GM10847 (cell line): ENCODE measurements around the gene GPC6.

ENCODE experiments used
- POLR2A ChIP-seq: IDR thresholded peaks from 2 replicates; pipeline ENCODE4 v1.6.1; 2011; ENCODE audit not compliant: insufficient read length; ENCODE audit errors: extremely low read depth

Gene GPC6

DNA sequence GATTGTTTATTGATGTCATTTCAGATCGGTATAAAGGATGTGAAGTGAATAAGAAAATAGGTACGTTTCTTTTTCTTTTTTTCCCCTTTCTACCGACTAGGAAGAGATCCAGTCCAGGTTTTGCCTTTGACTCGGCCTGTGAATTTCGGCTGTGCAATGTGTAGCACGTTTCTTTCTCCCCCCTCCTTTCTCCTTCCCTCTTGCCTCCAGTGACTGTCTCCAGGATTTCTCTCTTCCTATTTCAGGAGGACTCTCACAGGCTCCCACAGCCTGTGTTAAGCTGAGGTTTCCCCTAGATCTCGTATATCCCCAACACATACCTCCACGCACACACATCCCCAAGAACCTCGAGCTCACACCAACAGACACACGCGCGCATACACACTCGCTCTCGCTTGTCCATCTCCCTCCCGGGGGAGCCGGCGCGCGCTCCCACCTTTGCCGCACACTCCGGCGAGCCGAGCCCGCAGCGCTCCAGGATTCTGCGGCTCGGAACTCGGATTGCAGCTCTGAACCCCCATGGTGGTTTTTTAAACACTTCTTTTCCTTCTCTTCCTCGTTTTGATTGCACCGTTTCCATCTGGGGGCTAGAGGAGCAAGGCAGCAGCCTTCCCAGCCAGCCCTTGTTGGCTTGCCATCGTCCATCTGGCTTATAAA lies at the start of gene GPC6:
TSS of gene GPC6 (plus strand) at position 185 of the 657 bp plus-strand sequence.
- no peak for TF ChIP-seq POLR2A

DNA sequence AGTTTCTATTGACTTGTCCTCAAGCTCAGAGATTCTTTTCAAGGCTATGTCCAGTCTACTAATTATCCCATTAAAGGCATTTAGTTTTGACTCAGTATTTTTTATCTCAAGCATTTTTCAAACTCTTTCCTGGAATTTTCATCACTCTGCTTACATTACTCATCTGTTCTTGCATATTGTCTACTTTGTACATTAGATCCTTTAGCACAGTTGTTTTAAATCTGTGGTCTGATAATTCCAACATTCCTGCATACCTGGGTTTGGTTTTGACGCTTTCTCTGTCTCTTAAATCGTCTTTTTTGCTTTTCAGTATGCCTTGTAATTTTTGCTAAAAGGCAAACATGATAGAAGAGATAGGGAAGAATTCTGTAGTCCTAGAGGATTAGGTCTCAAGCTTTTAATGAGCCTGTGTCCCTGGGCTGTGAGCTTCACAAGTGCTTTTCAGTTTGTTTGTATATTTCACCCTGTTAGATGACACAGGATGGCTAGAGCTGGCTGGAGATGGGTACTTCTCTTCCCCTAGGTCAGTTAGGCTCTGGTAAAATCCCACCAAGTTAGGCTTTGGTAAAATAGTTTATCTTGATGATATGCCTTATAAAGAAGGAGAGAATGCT lies 46.1 kb upstream of the GPC6 start:
- TF ChIP-seq POLR2A = no peak

DNA sequence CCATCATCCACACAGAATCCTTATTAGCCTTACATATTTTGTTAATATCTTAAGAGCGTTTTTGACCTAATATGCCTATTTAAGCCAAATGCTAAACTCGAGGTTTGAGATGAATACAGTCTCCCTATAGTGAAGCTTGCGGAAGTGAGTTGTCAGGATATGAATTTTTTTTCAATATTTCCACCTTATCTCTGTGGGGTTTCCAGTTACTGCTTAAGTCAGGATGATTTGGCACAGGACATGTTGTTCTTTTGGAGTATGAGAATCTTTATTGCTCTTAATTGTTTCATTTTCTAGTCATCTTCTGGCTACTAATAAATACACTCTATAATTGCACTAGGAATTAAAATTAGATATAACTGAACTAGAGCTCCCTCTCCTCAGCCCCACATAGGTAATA lies 44.2 kb upstream of the GPC6 start:
- TF ChIP-seq POLR2A = no peak

DNA sequence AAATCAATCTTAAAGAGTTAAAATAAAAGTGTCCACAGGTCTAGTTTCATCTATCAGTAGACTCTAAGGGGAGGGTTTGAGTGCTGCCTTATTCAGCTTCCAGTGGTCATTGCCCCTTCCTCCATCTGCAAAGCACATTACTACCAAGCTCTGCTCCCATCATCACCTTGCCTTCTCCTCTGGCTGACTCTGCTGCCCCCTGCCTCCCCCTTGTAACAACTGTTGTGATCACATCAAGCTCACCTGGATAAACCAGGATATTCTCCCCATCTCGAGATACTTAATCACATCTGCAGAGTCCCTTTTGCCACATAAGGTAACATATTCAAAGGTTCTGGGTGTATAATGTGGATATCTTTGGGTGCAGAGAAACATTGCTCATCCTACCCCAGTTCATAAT lies 43.3 kb upstream of the GPC6 start:
- TF ChIP-seq POLR2A = no peak

DNA sequence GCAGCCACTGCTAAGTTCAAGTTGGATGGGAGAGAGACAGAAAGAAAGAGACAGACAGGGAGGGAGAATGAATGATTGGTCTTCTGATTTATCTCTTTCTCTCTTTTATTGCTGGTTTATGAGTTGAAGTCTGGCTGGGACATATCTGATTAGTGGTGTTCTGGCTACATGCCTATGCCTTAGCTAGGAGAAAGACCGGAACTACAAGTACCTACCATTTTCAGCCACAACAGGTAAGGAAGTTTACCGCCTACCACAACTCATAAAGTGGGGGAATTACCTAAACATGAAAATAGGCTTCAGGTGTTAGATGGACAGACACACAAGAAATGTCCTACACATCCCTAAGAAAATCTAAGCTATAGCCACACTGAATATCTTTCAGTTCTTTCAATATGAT lies 36.6 kb upstream of the GPC6 start:
- TF ChIP-seq POLR2A = no peak

DNA sequence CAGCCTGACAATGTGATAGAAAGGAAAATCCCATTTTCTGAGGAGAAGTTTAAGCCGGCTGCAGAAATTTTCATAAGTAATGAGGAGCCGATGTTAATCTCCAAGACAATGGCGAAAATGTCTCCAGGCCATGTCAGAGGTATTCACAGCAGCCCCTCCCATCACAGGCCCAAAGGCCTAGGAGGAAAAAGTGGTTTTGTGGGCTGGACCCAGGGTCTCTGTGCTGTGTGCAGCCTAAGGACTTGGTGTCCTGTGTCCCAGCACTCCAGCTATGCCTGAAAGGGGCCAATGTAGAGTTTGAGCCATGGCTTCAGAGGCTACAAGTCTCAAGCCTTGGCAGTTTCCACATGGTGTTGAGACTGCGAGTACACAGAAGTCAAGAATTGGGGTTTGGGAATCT lies 32.9 kb upstream of the GPC6 start:
- no peak for TF ChIP-seq POLR2A

DNA sequence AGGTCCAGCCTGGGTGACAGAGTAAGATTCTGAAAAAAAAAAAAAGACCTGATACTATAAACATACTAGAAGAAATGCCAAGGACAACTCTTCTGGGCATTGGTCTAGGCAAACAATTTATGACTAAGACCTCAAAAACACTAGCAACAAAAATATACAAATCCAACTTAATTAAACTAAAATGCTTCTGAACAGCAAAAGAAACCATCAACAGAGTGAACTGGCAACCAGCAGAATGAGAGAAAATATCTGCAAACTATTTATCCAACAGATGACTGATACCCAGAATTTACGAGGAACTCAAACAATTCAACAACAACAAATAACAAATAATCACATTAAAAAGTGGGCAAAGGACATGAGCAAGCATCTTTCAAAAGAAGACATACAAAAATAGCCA lies 26.8 kb upstream of the GPC6 start:
- TF ChIP-seq POLR2A = no peak

DNA sequence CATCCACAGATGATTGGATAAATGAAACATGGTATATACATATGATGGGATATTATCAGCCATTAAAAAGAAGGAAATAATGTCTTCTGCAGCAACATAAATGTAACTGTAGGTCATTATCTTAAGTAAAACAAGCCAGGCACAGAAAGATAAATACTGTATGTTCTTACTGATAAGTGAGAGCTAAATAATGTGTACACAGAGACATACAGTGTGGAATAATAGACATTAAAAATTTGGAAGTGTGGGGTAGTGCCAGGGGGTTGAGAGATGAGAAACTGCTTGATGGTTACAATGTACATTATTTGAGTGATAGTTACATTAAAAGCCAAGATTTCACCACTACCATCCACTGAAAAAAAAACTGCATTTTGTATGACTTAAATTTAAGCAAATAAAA lies 26.0 kb upstream of the GPC6 start:
- TF ChIP-seq POLR2A = no peak

DNA sequence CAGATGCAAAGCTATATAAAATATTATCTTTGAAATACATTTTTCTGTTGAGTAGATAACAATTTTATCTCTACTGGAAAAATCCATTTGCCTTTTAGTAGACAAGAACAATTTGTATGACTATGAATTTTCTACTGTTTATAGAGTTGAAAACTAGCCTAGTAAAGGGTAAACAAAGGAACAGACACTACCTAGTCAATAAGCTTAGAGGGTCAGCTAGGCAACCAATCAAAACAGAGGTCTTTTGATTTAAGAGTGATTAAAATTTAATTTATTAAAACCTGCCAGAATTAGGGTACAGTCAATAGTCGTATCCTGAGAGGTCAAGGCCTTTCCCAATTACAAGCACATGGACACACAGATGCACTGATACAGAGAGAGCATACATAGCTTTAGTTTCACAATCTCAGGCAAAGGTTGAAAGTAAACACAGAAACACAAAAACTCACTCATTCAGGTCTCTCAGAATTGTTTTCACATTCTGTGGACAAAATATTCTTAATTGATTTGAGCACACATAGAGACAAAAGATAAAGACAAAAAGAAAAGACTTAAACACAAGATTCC lies 24.5 kb upstream of the GPC6 start:
- TF ChIP-seq POLR2A = no peak

DNA sequence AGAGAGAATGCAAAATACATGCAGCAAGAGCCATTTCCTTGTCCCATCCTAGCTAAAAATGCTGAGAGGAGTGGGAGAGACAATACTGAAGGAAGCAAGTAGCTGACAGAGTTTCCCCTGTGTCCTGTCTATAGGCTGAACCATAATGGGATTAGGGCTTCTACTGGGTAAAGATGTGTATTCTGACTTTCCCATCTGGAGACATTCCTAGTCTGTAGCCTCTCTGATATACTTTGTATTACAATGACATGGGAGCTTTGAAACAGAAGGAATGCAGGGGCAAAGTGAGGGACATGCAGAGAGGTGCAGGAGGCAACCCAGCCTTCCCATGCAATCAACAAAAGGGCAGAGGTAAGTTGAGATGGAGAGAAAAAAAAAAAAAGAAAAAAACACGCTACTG lies 10.5 kb upstream of the GPC6 start:
- TF ChIP-seq POLR2A = no peak

DNA sequence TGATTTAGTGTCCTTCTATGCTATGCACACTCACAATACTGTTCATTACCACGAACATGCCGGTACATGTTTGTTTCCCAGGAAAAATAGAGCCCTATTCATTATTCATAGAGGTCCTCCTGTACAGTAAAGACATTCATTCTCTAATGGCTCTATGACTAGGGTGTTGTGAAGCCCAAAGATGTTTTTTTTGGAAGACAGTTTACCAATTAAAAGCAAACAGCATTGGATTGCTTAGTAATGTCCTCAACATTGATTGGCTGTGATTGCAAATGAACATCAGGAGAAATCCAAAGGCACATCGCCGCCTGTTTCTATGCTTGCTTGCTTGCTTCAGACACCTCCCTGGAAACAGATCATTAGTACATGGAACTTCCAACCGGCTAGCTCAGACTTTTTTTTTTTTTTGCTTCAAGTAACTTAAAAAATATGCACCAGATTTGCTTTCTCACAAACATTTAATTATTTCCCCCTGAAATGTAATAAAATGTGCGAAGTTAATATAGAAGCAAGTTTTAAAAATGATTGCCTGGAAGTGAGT lies 8.8 kb upstream of the GPC6 start:
- TF ChIP-seq POLR2A = no peak

DNA sequence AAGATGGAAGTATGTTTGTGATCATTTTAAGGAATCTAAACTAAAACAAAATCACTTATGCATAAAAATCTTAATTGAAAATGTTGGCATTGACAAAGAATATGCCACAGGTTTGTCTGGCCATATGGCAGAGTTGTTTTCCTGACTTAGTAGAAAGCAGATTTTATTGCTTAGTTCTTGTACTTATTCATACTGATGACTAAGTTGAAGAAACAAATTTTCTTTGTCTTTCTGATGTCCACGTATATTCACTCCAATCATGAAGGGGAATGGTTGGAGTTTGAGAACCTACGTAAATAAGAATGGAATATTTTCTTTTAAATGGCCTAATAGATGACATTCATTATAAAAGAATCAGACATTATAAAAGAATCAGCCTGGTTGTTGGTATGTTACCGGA lies 8.0 kb upstream of the GPC6 start:
- no peak for TF ChIP-seq POLR2A

DNA sequence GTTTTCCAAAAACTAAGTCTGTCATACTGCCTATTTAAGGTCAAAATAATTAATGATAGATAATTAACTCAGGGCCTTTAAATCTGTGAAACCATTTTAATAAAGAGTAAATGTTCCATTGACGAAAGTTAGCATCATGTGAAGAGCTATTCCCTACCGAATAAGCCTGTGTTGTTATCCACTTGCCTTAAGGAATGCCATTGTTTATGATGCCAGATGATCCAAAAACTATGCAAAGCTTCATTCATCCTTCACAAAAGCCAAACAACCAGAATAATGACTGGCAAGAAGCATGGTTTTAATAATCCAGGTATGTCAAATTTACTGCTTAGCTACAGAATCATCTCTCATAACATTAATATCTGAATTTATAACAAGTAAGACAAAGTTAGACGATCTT lies 6.5 kb upstream of the GPC6 start:
- TF ChIP-seq POLR2A = no peak

DNA sequence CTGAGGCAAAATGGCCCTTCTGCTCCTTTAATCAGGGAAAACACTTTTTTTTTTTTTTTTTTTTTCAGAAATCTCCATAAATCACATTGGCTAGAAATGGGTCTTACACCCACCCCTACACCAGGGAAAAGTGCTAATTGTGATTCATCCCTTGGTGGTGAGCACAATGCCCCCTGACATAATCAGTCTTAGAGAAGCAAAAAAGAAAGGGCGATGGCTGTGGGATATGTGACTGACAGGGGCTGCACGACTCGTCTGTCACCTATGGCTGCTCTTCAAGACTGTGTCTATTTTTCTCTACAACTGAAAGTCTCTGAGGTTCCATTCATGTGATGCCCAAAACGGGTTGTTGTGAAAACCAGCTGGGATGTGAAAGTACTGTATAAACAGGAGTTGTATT lies 3.6 kb upstream of the GPC6 start:
- TF ChIP-seq POLR2A = no peak

DNA sequence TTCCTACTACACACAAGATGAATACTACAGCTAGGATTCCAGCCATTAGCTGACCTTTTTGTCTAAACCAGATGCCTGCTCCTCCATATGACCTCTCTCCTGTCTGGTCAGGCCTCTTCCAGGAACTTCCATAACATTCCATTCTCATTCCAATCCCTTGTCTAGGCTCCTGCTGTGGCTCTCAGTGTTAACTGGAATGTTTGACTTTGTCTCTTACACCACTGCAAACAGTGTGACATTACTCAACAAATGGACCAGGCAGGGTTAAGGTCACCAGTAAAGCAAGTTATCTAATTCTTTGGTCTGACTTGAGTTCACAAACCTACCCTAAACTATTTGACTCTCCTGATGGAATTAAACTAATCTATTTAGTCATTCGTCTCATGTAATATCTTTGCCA lies 2.1 kb upstream of the GPC6 start:
- no peak for TF ChIP-seq POLR2A

DNA sequence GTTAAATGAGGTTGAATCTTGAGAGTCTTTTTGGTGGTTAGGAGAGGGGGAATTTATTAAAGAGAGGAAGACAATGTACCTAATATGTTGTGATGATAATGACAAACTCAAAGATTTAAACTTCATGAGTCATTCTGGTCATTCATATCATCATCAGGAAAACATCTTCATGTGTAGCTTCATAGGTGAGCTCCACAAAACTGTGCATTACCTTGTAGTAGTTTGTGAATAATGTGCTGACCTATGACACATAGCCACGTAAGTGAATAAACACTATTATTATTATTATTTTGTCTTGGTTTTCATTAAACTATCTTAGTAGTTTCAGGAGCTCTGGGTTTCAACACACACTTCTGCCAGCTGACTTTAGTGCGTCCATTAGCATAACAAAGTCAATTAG lies 997 bp upstream of the GPC6 start:
- no peak for TF ChIP-seq POLR2A
